Peyer's patch (tissue), 4 donors: Measurements from ENCODE around the gene FOXN4.

Experiments
- CTCF ChIP-seq, 6 experiments: fragments of 450-650 bp in 4 of 6; fragments of 200-600 bp in 2 of 6; sonication (generic) in 1 of 6; IDR thresholded peaks; one replicate each; pipeline ENCODE4 v1.5.1; 2017 to 2019; ENCODE audit warnings: antibody characterized with exemption in 6 of 6, mild to moderate bottlenecking in 3 of 6, moderate library complexity in 1 of 6
- POLR2A ChIP-seq, 2 donors: fragments of 450-650 bp; IDR thresholded peaks; one replicate each; pipeline ENCODE4 v1.5.1; 2017; ENCODE audit warnings: antibody characterized with exemption in 2 of 2, mild to moderate bottlenecking in 2 of 2, moderate library complexity in 2 of 2

- no peak for TF ChIP-seq POLR2A (IDR thresholded peaks at IDR 0.05)
- no peak for TF ChIP-seq CTCF (IDR thresholded peaks at IDR 0.05)
These were observed 47.9 kb upstream of the FOXN4 start for GRCh38 chr12:109357032-109357431.
